GM19372 (cell line): ENCODE data around the gene GDAP2.
A peak's percentile ranks its signal among the peaks of the same experiment; 100 is the strongest.
"Not testable (repeated sequence)": the region's sequence is repeated elsewhere in the genome, so short reads cannot be mapped to it uniquely, and the experiment has no call there.

Experiments used
- ATAC-seq: cut with Tn5 transposase; IDR thresholded peaks from one replicate; pipeline ENCODE4 v1.9.1; 2021; ENCODE audit warnings: mild to moderate bottlenecking, low read depth, moderate library complexity; ENCODE audit not compliant: unreplicated experiment

Gene GDAP2

DNA sequence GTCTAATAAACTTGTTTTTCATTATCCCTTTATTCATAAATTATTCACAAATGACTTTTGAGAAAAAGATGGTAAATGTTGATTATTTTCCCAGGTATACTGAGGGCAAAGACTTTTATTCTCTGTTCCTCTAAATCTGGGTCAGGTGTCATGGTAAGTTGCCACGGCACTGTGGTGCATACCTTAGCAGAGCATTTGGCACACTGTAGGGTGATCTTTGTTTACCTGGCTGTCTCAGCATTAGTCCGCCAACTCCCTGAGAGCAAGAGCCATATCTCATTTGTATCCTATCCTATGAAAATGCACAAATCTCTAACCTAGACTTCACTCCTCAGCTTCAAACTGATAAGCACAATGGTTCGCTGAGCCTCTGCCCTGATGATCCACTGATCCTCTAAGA, 24.9 kb downstream of the GDAP2 start:
- no peak for ATAC-seq

DNA sequence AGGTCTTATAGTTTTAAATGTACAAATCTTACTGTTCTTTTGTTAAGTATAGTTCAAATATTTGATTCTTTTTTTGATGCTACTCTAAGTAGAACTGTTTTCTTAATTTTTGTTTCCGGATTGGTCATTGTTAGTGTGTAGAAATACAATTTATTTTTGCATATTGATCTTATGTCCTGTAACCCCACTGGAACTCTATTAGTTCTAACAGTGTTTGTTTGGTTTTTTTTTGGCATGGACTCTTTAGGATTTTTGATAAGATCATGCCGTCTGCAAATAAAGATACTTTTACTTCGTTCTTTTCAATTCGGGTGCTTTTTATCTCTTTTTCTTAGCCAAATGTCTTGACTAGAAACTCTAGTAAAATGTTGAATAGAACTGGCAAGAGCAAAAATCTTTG, 26.5 kb downstream of the GDAP2 start:
- no peak for ATAC-seq

DNA sequence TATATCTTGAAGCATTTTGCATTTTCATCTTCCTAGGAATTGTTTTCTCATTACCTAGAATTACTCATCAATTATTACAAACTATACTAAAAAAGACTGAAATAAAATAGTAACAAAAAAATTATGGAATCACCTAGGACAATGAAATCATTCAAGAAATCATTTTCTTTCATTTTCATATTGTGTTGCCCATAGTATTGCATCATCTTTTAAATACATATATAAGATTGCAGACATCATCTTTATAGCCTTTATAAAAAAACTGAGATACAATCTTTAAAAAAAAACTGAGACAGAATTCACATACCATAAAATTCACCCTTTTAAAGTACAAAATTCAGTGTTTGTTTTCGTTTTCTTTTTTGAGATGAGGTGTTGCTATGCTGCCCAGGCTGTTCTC, 29.6 kb downstream of the GDAP2 start:
- ATAC-seq: no peak

DNA sequence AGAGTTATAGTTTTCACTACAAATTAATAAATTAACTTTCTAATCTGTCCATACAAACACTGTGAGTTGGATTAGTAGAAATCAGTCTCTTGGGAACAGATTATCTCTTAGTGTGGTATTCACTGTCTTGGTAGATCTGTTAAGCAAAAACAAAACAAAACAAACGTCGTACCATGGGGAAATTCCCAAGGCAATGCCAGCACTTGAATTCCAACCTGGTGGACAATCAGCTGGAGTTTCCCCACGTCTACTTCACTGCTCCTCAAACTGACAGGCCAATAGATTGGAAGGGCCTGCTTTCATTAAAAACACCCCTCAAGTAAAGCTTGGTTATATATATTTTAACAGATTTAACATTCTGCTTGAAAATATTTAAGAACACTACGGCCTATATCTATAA, 31.9 kb downstream of the GDAP2 start:
- ATAC-seq: no peak

DNA sequence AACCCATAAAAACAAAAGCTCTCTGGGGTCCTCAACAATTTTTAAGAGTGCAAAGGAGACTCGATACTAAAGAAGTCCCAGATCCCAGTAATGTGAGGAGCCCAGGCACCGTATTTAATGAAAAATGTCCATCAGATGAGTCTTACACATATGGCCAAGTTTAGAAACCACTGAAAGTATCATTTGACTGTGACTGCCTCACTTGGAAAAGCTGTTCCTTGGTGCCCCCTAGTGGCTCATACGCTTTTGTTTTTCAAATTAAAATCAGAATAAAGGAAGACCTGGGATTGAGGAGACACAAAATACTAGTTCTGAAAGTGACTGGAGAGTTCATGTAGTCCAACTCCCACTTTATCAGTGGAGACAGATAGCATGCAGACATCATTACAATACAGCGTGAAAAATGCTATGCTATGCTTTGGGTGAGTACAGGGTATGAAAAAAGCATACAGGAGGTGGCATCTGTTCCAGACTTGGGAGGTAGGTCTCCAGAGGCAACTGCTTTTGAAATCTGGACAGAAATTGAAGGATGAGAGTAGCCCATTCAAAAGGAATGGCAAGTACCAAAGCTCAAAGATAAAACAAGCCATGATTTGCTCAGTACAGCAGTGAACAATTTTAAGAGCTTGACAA, 33.8 kb downstream of the GDAP2 start:
- peak; percentile 82 for ATAC-seq

DNA sequence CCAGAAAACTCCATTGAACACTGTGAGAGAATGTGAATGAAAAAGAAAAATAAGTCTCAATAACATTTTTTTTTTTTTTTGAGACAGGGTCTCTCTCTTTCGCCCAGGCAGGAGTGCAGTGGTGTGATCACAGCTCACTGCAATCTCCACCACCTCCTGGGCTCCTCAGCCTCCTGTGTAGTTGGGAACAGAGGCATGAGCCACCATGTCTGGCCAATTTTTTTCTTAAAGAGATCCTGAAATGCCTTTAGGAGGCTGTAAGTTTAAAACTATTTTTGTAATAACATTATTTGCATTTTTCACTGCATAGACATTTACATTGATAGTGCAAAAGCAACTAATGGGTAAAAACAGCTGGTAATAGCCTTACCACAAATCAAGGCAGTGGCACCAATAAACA, 35.3 kb downstream of the GDAP2 start:
- ATAC-seq: no peak

DNA sequence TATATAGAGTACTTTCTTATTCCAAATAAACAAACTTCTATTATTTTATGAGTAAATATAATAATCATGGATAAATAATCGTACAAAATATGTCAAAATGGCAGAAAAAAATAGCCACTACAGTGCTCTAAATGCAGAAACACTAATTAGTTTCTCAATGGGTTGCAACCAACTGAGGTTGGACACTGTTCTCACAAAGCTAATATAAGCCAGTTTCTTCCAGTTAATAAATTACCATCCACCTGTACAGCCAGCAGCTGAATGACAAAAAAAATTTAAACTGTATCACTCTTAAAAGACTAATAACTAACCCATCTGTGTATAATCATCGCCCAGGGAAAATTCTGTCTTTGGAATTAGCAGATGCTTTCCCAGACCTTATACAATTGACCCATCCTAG, 36.9 kb downstream of the GDAP2 start:
- no peak for ATAC-seq

DNA sequence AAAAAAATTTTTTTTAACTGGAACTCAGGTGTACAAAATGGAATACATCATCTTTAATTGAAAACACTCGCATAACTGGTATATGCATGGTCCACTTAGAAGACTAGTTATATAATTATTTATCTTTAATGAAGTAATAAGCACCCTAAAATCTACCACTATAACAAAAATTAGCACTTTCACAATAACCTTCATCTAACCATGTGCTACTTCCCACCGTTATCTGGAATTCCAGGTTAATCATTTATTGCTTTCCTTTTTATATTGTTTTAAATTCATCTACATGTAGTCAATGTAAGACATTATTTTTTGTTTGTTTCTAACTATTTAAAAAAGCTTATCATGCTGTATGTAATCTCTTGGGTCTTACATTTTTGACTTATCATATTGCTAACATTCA, 39.0 kb downstream of the GDAP2 start:
- ATAC-seq: no peak

DNA sequence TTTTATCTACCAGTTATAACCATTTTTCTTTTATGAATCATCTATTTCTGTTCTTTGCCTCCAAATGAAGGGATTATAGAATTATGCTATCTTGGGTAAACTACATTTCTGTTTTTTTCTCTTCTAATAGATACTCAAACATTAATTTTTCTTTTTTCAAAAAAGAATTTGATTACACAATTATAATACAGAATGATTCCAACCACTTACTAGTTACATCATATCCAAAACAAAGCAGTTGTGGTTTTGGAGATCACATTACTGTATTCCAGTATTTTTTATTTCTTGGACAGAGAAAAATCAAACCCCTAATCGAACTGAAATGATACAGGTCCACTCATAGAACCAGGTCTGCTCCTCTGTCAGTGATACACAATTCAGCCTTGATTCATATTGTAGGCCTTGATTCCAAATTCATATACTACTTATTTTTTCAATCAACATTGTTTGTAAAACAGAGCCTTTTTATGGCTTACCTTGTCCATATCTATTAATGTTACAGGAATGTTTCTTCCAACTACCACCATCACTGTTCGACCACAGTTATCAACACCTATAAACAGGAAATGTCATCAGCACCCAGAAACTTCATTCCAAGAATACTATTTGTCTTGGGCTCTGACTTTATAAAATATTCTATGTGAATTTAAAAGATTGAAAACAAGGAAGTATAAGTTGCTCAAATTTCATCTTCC, 43.2 kb downstream of the GDAP2 start:
- ATAC-seq: no peak

DNA sequence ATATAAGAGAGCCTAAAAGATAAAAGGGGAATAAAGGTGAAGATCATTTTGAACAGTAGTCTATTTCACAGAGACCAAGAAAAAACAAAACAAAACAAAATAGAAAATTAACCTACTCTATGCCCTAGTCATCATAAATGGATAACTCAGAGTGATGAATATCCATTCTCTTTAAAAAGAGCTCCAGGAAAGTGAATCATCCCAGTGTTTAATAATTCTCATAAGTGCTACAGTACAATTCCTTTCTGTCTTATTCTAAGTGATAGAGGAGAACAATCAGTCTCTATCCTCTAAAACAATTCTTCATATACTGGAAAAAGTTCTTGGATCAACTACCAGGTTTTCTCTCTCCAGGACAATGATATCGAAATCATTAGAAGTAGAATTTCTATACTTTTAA, 45.8 kb downstream of the GDAP2 start:
- no peak for ATAC-seq

DNA sequence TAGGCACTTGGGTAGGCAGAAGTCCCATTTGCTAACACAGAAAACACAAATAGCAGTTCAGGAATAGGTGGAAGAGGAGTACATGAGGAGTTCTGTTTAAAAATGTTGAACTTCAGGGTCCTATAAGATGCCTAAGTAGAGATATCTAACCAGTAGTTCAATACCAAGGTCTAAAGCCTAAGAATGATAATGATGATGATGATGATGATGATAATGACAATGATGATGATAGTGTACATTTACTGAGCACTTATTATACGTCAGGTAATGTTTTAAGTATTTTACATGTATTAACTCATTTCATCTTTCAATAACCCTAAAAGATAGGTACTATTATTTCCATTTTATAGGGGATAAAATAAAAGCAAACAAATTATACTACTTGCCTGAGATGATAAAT, 50.1 kb downstream of the GDAP2 start:
- ATAC-seq: no peak

DNA sequence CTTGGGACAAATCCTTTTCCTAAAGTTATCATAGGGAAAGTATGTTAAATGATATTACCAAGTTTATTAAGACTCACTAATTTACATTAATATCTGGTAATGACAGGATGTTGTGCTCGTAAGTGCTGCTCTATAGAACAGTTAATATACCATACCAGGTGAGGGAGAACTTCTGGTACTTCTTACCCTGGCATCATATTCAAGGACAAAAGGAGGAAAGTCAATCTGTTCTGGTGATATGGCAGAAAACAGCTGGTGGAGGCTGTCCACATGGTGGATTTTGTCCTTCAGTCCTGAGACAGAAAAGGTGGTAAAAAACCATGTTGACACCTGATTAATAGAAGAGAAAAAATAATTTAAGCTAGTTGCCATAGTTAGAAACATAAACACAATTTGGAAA, 51.6 kb downstream of the GDAP2 start:
- ATAC-seq: no peak

DNA sequence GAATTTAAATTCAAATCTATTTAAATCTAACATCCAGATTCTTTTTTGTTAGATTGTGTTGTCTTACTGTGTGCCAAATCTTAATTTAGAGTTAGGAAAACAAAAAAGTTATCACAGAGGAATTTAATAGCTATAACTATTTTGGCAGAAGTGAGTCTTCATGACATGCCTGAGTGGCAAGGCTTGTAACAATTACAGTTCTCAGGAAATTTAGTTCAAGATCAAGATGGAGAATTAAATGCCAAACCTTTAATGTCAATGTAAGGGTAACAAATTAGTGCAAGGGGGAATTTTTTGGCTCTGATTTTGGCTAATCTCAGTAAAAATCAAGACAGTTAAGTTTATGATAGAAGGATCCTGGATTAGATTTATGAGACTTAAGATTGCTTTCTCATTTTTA, 58.4 kb downstream of the GDAP2 start:
- no peak for ATAC-seq

DNA sequence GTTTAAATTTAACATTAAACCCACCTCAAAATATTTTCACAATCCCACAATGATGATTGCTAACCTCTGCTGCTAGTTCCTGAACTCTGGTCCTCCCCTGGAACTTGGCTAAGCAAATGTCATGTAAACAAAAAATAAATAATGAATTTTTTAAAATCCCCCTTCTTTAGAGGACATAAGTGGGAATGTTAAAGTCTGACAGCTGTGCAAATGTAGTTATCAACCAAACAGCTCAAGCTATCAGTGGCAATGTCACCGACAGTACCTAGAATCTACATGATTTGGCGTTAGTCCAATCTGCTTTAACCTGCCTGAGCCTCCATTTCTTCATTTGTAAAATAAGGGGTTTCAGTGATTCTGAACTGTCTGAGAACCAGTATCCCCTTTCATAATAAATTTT, 67.7 kb downstream of the GDAP2 start:
- no peak for ATAC-seq

DNA sequence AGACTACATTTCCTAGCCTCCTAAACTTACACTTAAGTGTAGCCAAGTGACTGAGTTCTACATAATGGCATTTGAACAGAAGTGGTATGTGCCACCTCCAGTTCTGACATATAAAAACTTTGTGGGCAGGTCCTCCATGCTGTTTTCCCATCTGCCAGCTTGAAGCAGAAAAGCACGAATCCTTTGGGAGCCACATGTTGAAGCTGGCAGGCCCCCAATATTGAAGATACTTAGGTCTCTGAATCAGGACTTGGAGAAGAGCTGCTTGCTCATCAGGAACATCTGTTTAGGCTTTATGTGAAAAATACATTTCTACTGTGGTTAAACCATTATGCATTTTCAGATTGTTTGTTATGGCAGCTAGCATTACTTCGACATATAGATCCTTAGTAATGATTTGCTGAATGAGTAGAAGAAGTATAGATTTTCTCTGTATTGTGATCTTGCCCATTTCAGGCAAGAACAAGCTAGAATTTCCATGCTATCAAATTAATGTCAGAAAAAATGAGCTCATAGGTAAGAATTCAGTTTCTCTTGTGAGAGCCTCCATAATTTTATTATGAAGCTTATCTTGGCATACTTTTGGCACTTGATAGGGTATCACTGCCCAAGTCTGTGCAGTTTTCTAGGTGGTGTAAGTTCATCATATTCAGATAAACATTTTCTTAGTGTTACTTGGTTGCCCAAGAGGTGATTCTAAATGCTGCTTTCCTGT, 68.4 kb downstream of the GDAP2 start:
- no peak for ATAC-seq

DNA sequence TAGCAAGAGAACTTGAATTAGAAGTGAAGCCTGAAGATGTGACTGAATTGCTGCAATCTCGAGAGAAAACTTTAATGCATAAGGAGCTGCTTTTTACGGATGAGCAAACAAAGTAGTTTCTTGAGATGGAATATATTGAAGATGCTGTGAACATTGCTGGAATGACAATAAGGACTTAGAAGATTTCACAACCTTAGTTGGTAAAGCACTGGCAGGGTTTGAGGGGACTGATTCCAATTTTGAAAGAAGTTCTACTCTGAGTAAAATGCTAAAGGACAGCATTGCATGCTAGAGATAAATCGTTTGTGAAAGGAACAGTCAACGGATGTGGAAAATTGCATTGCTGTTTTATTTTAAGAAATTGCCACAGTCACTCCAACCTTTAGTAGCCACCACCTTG, 69.5 kb downstream of the GDAP2 start:
- ATAC-seq: no peak

DNA sequence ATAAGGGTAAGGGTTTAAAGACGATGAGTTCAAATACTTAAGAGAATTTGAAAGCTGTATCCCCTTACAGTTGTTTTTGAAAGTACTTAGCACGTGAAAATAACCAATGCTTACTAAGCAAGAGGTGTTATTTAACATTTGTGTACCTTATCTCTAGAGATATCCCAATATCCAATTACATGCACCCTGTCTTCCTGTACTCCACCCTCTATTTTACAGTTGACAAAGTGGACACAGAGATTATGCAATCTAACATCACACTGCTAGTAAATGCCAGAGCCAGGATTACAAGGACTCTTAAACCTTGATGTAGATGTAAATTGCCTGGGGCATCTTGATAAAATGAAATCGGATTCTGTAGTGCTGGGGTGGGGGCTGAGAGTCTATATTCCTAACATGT, 72.0 kb downstream of the GDAP2 start:
- ATAC-seq: no peak

DNA sequence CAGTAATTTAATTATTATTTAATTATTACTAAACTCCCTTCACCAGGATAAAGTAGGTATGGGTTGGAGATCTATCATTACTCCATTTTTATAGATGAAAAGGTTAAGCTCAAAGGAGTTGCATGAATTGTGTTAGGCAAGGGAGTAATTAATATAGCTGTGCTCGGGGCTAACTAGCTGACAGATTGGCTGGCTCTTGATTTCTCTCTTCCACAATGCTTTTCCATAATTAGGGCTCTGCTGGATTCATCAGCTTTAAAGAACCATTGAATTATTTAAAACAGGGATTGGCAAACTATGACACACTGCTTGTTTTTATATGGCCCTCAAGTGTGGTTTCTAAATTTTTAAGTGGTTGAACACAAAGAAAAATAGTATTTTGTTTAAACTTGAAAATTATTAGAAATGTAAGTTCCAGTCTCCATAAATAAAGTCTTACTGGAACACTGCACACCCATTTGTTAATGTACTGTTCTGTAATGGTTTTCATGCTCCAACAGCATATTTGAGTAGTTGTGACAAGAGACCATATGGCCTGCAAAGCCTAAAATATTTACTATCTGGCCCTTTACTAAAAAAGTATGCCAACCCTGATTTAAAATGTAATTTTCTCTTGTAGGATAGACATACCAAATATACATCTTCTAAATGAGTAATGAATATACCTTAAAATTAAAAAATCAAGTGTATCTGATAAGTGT, 76.4 kb downstream of the GDAP2 start:
- ATAC-seq: no peak

DNA sequence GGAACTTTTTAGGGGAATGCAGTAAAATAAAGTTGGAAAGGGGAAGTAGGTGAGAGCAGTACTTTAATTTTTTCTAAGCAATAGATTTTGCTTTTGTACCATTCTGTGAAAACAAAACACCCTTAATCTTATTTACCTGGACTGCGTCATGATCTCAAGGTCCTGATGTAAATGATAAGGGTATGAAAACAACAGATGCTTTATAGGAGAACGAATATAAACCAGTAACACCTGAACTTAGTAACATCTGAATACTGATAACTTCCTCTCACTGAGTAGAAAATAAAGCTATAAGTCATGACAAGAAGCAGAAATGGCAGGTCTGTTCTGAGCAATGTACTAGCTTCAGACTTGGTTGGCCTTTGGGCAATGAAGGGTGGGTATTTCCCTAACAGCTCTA, 77.7 kb downstream of the GDAP2 start:
- ATAC-seq: no peak

DNA sequence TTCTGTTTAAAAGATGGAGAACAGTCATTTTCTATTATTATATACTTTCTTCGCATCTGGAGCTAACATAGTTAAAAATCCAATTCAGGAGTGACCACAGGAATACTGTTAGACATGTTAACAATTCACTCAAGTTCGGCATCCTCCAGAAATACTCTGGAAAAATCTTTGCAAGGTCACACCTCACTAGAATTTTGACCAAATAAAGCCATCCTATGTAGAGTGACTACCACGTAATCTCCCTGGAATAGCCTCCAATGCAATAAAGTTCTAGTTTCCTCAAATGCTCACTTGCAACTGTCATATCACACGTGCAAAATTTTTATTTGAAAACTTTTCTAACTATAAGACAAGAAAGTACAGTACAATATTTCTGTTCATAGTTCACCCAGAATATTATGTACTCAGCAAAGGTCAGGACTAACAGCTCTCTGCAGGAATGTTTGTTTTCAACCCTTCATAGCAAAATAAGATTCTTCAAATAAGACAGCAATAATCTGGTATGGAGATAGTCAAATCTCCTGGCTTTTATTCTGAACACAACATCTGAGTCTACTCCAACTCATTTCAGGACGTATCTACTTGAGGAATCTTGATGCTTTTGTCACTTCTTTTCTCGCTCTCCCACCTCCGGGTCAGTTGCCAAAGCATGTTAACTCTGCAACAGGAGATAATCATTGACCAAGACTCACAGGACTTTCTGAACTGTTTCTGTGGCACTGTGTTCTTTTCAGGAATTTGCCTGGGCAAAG, 82.6 kb downstream of the GDAP2 start:
- ATAC-seq: no peak

DNA sequence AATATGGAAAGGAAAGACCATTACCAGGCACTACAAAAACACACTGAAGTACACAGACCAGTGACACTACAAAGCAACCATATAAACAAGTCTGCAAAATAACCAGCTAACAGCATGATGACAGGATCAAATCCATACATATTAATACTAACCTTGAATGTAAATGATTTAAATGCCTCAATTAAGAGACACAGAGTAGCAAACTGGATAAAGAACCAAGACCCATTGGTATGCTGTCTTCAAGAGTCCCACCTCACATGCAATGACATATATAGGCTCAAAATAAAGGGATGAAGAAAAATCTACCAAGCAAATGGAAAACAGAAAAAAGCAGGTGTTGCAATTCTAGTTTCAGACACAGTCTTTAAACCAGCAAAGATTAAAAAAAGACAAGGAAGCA, 84.9 kb downstream of the GDAP2 start:
- not testable (repeated sequence) for ATAC-seq
